H1 (cell line): ENCODE measurements around the gene CAPN14. TPM values are rescaled to one million over a fixed set of nuclear protein-coding genes. Genes with fewer than 3 reads are reported as not detected.

Source experiments
- CTCF ChIA-PET: fragments of 300-600 bp; sonication (Branson Sonifier 250); formaldehyde crosslinking; loops from one replicate; lab custom pipeline; 2021; ENCODE audit not compliant: partially characterized antibody; lab: Charles Lee
- POLR2A ChIA-PET: fragments of 300-600 bp; sonication (Branson Sonifier 250); formaldehyde crosslinking; loops from one replicate; lab custom pipeline; 2021; ENCODE audit warnings: inconsistent platforms; ENCODE audit not compliant: partially characterized antibody; lab: Charles Lee
- DNase-seq, 2 experiments: peaks; one replicate each; pipeline versions ENCODE4 v3.0.0 to v3.0.0-alpha.2; 2010 to 2022; ENCODE audit warnings: low spot score in 2 of 2, low read depth in 1 of 2, mixed read lengths in 1 of 2
- FAIRE-seq: peaks from 2 replicates; lab custom pipeline; 2011; peaks lifted over from hg19 to GRCh38; lab: Jason Lieb, UNC
- H2AFZ ChIP-seq: 2 replicates; pipeline ENCODE4 v1.8.1; 2012; ENCODE audit warnings: low read length, inconsistent platforms
- H2AK5ac ChIP-seq: 2 replicates; pipeline ENCODE4 v1.6.1; 2013; ENCODE audit warnings: low read depth, low read length
- H2BK120ac ChIP-seq: replicated peaks from 2 replicates; pipeline ENCODE3; 2013; ENCODE audit warnings: low read depth, low read length, inconsistent platforms
- H2BK12ac ChIP-seq: 2 replicates; pipeline ENCODE4 v1.6.1; 2013; ENCODE audit warnings: low read depth, low read length
- H2BK15ac ChIP-seq: 2 replicates; pipeline ENCODE4 v1.6.1; 2013; ENCODE audit warnings: low read length
- H2BK20ac ChIP-seq: 2 replicates; pipeline ENCODE4 v1.6.1; 2013; ENCODE audit warnings: low read length
- H2BK5ac ChIP-seq: 2 replicates; pipeline ENCODE4 v1.6.1; 2013; ENCODE audit warnings: low read depth, low read length
- H3K14ac ChIP-seq: 2 replicates; pipeline ENCODE4 v1.6.1; 2013; ENCODE audit warnings: inconsistent platforms; ENCODE audit not compliant: insufficient read length
- H3K18ac ChIP-seq: 2 replicates; pipeline ENCODE4 v1.6.1; 2013; ENCODE audit warnings: low read length; ENCODE audit errors: extremely low read depth
- H3K23ac ChIP-seq: 2 replicates; pipeline ENCODE4 v1.6.1; 2013; ENCODE audit warnings: inconsistent platforms; ENCODE audit not compliant: insufficient read length
- H3K23me2 ChIP-seq: 2 replicates; pipeline ENCODE4 v1.6.1; 2013; ENCODE audit warnings: low read depth, low read length
- H3K27ac ChIP-seq: 2 replicates; pipeline ENCODE4 v1.6.1; 2011; ENCODE audit warnings: low read depth, low read length, inconsistent platforms
- H3K27me3 ChIP-seq, 4 experiments: replicated peaks in 1 of 4; 1 replicate in 1 of 4; 2 replicates in 3 of 4; pipeline versions ENCODE4 v1.6.1 to v1.8.1; 2011 to 2013; ENCODE audit warnings: low read length in 3 of 4, mild to moderate bottlenecking in 3 of 4, inconsistent platforms in 2 of 4, mixed read lengths in 2 of 4, moderate library complexity in 1 of 4; ENCODE audit not compliant: control insufficient read depth in 3 of 4, insufficient read depth in 3 of 4; ENCODE audit errors: extremely low read depth in 1 of 4
- H3K36me3 ChIP-seq, 4 experiments: 2 replicates each; pipeline versions ENCODE4 v1.6.1 to v1.8.1; 2011 to 2013; ENCODE audit warnings: mild to moderate bottlenecking in 4 of 4, low read length in 3 of 4, moderate library complexity in 2 of 4, control low read depth in 1 of 4, inconsistent platforms in 1 of 4; ENCODE audit not compliant: insufficient read depth in 4 of 4, control insufficient read depth in 2 of 4
- H3K4ac ChIP-seq: replicated peaks from 2 replicates; pipeline ENCODE3; 2013; ENCODE audit warnings: low read length, low read depth, mixed read lengths, inconsistent platforms; ENCODE audit not compliant: insufficient read length
- H3K4me1 ChIP-seq, 4 experiments: replicated peaks in 1 of 4; 1 replicate in 1 of 4; 2 replicates in 3 of 4; pipeline versions ENCODE4 v1.6.1 to v1.8.1; 2011 to 2013; ENCODE audit warnings: low read length in 3 of 4, inconsistent platforms in 2 of 4, mixed read lengths in 1 of 4; ENCODE audit not compliant: insufficient read depth in 4 of 4, control insufficient read depth in 3 of 4
- H3K4me2 ChIP-seq, 2 experiments: 2 replicates each; pipeline versions ENCODE4 v1.6.1 to v1.8.1; 2011 to 2013; ENCODE audit warnings: low read depth in 2 of 2, low read length in 2 of 2, control low read depth in 1 of 2, inconsistent platforms in 1 of 2, mild to moderate bottlenecking in 1 of 2; ENCODE audit not compliant: insufficient read depth in 1 of 2
- H3K4me3 ChIP-seq, 4 experiments: fragments of 200-600, 300-600 bp in 1 of 4; sonication (generic), shearing (Covaris generic), sonication (Bioruptor Twin) in 1 of 4; 2 replicates each; pipeline versions ENCODE4 v1.5.1 to v1.8.1; 2011 to 2016; ENCODE audit warnings: low read length in 4 of 4, low read depth in 3 of 4, control low read depth in 2 of 4, inconsistent platforms in 2 of 4, mild to moderate bottlenecking in 2 of 4, mixed read lengths in 1 of 4, moderate library complexity in 1 of 4; ENCODE audit not compliant: insufficient read depth in 2 of 4; ENCODE audit errors: extremely low read depth in 1 of 4
- H3K56ac ChIP-seq: replicated peaks from 2 replicates; pipeline ENCODE3; 2013; ENCODE audit warnings: low read depth, mild to moderate bottlenecking, mixed read lengths, low read length, inconsistent platforms; ENCODE audit not compliant: insufficient read length
- H3K79me1 ChIP-seq: 2 replicates; pipeline ENCODE4 v1.6.1; 2013; ENCODE audit warnings: low read depth, low read length, control low read depth
- H3K79me2 ChIP-seq, 2 experiments: 2 replicates each; pipeline versions ENCODE4 v1.6.1 to v1.8.1; 2012 to 2013; ENCODE audit warnings: low read length in 2 of 2, mild to moderate bottlenecking in 2 of 2, inconsistent platforms in 1 of 2; ENCODE audit not compliant: insufficient read depth in 2 of 2, control insufficient read depth in 1 of 2
- H3K9ac ChIP-seq, 4 experiments: replicated peaks in 1 of 4; 1 replicate in 1 of 4; 2 replicates in 3 of 4; pipeline versions ENCODE4 v1.6.1 to v1.8.1; 2011 to 2013; ENCODE audit warnings: low read depth in 3 of 4, low read length in 3 of 4, control low read depth in 2 of 4, mild to moderate bottlenecking in 2 of 4, moderate library complexity in 2 of 4, inconsistent platforms in 1 of 4; ENCODE audit errors: extremely low read depth in 1 of 4
- H3K9me3 ChIP-seq, 2 experiments: 2 replicates each; pipeline versions ENCODE4 v1.6.1 to v1.8.1; 2012 to 2013; ENCODE audit warnings: mild to moderate bottlenecking in 2 of 2, moderate library complexity in 2 of 2, control low read depth in 1 of 2, inconsistent platforms in 1 of 2, low read depth in 1 of 2, low read length in 1 of 2, mixed read lengths in 1 of 2; ENCODE audit not compliant: insufficient read depth in 2 of 2
- H4K20me1 ChIP-seq, 2 experiments: replicated peaks in 1 of 2; 2 replicates each; pipeline versions ENCODE3 to v1.8.1; 2011 to 2013; ENCODE audit warnings: inconsistent platforms in 2 of 2, low read length in 2 of 2, mild to moderate bottlenecking in 1 of 2; ENCODE audit not compliant: insufficient read depth in 2 of 2, control insufficient read depth in 1 of 2
- H4K5ac ChIP-seq: 2 replicates; pipeline ENCODE4 v1.6.1; 2013; ENCODE audit warnings: low read length, low read depth, mixed read lengths, inconsistent platforms; ENCODE audit not compliant: insufficient read length
- H4K8ac ChIP-seq: 2 replicates; pipeline ENCODE4 v1.8.0; 2013; ENCODE audit warnings: mild to moderate bottlenecking, moderate library complexity, low read length, inconsistent platforms; ENCODE audit not compliant: insufficient read depth; ENCODE audit errors: extremely low read depth
- H4K91ac ChIP-seq: replicated peaks from 2 replicates; pipeline ENCODE3; 2013; ENCODE audit warnings: low read length, mixed read lengths, inconsistent platforms; ENCODE audit not compliant: insufficient read length
- NANOG ChIP-seq: IDR thresholded peaks from 2 replicates; pipeline ENCODE4 v1.6.1; 2011; ENCODE audit warnings: low read length, low read depth, mild to moderate bottlenecking, inconsistent platforms; ENCODE audit not compliant: insufficient read depth, poor library complexity, severe bottlenecking
- SIN3A ChIP-seq, 2 experiments: IDR thresholded peaks in 1 of 2; conservative IDR thresholded peaks in 1 of 2; 2 replicates each; pipeline ENCODE4 v1.6.1; 2011 to 2012; ENCODE audit warnings: low read length in 2 of 2, improper control_type of control experiment in 1 of 2, low read depth in 1 of 2, mild to moderate bottlenecking in 1 of 2
- WGBS, 2 experiments: shearing (Covaris generic) in 1 of 2; methylation state at CpG; one replicate each; pipeline versions ENCODE4 v1.1.6 to v1.1.7; 2013 to 2015; ENCODE audit warnings: low lambda C conversion rate in 2 of 2, mixed read lengths in 2 of 2, inconsistent platforms in 1 of 2, low coverage in 1 of 2, missing lambda C conversion rate in 1 of 2; ENCODE audit not compliant: insufficient replicate concordance in 2 of 2, insufficient coverage in 1 of 2, insufficient read length in 1 of 2; ENCODE audit errors: extremely low coverage in 1 of 2, missing lambda C conversion rate in 1 of 2; 5-methylcytosine and 5-hydroxymethylcytosine counted together
- polyA plus RNA-seq, 7 experiments: library from polyadenylated mRNA; depleted of rRNA in 3 of 7; stranded (reverse) in 5 of 7; unstranded in 2 of 7; fragments of >200 nt in 5 of 7; fragments of 200-250 nt in 2 of 7; gene quantifications; 1 replicate in 5 of 7; 2 replicates in 1 of 7; 4 replicates in 1 of 7; pipeline versions ENCODE4 v1.2.1 to v1.2.3, GENCODE V29; 2011 to 2013; ENCODE audit warnings: missing spikeins in 2 of 7, mixed read lengths in 2 of 7
- total RNA-seq: library from RNA; stranded (reverse); fragmentation: NEBNext Ultra II Directional; extraction: Animal tissue kit (Norgen Biotek cat#: 25700); gene quantifications from 2 replicates; pipeline ENCODE4 v1.2.1, GENCODE V29; 2021

Gene CAPN14
- total and polyA plus RNA-seq, 2 of the 8 experiments (the other 6 are each of a cell fraction or from before 2014, with no cell fraction given), result 0.07 TPM; not detected in 1

- Histone ChIP-seq H2BK20ac (no peak overlapping the region), H3K4ac (no peak overlapping the region), H4K91ac (no peak overlapping the region), H2BK5ac (no peak overlapping the region), H3K9ac (no peak overlapping the region), H3K79me1 (no peaks in the 10 kb centered on the region), H3K4me2 (no peak overlapping the region), H2AK5ac (no peak overlapping the region), H4K5ac (no peak overlapping the region), H3K9me3 (no peaks in the 10 kb centered on the region), H2BK12ac (no peak overlapping the region), H3K4me1 (no peaks in the 10 kb centered on the region), H2AFZ (no peak overlapping the region), H3K79me2 (no peaks in the 10 kb centered on the region), H2BK15ac (no peak overlapping the region), H3K27ac (no peak overlapping the region), H3K36me3 (no peaks in the 10 kb centered on the region), H3K23me2 (no peaks in the 10 kb centered on the region), H3K23ac (no peak overlapping the region), H3K56ac (no peak overlapping the region), H3K27me3 (no peaks in the 10 kb centered on the region), H3K18ac (no peak overlapping the region), H4K20me1 (no peaks in the 10 kb centered on the region), H2BK120ac (no peak overlapping the region), H3K14ac (no peak overlapping the region), H3K4me3 (no peak overlapping the region), H4K8ac (no peak overlapping the region)
- peak in 1 of 2 experiments; percentile 27 for DNase-seq
- ChIA-PET CTCF (interaction anchor here (0.7 to 7.1 kb wide), 14 partner anchors 12 to 454 kb away, joined by 3 to 117 read pairs (median 4); partner anchors contain the start of gene GALNT14), POLR2A (no interaction called here)
- no peak for FAIRE-seq
- TF ChIP-seq SIN3A (conservative IDR thresholded peaks at IDR 0.05 in 1 of 2, IDR thresholded peaks at IDR 0.05 in 1 of 2; ENCODE audit: low read depth in 1 of 2, low read length in 2 of 2) (no peak), NANOG (no peak)
- WGBS, 2 experiments, result 87% methylated on average over 6 of the region's 6 CpGs; no CpG with 5 or more reads in 1 of the 2 experiments
Measured at GRCh38 chr2:31168291-31168690, 49.0 kb downstream of the CAPN14 start.
